Head of caudate nucleus (tissue), 42 donors: ENCODE measurements around the gene CAMKK1.
"Not testable (repeated sequence)": the region's sequence is repeated elsewhere in the genome, so short reads cannot be mapped to it uniquely, and the experiment has no call there.

Experiments used
- DNase-seq, 42 donors: peaks; one replicate each; pipeline versions ENCODE4 v3.0.0 to v3.0.0-alpha.2; 2020 to 2021; ENCODE audit warnings: mixed read lengths in 7 of 42
- intact Hi-C: fragments of 100-400 bp; cut with DNase I; formaldehyde crosslinking; loops from one replicate; pipeline ENCODE4 v1.15.0; 2022

The CAMKK1 gene

DNA sequence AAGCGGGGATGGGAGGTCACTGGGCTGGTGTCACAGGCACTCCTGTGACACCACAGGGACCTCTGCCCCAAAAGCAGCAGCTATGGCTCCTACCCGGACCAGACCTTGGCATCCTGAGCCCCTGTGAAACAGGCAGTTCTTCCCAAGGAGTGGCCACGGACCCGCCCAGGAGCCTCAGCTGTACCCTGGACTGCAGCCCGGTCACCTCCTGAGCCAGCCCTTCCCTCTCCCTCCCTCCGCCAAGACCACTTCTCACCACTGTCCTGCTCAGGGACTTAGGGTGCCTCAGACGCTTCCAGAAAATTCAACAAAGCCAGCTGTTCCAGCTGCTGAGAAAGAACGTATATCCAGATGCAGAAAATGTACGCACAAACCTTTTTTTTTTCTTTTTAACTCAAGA is 32.9 kb downstream of the CAMKK1 start:
- intact Hi-C loops, result no loop called here
- no peak for DNase-seq

DNA sequence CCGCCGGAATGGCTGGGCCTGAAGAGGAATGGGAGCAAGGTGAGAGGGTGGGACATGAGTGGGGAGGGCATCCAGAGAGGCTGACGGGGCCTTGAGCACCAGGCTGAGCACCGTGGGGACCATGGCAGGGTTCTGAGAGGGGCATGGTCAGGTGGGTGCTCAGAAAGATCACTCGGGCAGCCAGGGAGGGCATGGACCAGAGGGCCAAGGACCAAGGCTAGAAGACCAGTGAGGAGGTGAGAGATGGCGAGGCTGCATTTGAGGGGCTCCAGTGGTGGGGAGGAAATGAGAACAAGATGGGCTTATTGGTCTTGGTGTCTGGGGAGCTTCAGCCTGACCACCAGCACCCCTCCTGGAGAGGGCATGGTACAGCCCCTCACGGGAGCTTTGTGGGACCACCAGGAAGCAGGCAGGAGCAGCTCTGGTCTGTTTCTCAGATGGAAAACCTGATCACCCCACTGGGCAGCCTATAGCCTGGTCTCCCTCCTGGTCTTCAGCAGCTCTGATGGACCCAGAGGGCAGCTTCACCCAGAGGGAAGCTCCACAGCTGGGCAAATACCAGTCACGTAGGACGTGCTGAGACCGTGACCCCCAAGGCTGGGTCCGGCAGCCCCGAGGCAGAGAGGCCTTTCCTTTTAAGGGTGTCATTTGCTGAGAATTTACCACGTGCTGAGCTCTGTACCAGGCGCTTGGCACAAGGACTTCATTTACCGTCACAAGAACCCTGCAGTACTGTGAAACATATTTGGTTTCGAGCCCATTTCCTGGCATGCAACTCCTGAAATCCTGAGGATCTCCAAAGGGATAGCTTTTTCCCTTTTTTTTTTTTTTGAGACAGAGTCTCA is 35.4 kb downstream of the CAMKK1 start:
- intact Hi-C loops, result no loop called here
- DNase-seq, result peak in 1 of 42 donors; percentile 2

DNA sequence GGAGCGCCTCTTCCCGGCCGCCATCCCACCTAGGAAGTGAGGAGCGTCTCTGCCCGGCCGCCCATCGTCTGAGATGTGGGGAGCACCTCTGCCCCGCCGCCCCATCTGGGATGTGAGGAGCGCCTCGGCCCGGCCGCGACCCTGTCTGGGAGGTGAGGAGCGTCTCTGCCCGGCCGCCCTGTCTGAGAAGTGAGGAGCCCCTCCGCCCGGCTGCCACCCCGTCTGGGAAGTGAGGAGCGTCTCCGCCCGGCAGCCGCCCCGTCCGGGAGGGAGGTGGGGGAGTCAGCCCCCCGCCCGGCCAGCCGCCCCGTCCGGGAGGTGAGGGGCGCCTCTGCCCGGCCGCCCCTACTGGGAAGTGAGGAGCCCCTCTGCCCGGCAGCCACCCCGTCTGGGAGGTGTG is 38.6 kb downstream of the CAMKK1 start:
- DNase-seq, intact Hi-C loops: not testable (repeated sequence)

DNA sequence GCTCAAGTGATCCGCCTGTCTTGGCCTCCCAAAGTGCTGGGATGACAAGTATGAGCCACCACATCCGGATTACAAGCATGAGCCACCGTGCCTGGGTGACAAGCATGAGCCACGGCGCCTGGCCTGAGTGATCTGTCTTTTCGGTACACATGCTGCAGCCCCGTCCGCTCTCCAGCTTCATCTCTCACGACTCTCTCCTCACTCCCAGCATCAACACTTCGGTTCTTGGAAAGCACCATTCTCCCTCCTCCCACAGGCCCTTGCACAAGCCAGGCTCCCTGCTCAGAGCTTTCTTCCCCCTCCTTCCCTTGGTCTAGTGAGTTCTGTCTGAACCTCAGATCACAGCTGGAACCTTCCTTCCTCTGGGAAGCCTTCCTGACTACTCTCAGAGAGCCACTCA is 40.3 kb downstream of the CAMKK1 start:
- intact Hi-C loops, result no loop called here
- DNase-seq, result peak in 5 of 42 donors; percentile 14 to 56 (median 29)

DNA sequence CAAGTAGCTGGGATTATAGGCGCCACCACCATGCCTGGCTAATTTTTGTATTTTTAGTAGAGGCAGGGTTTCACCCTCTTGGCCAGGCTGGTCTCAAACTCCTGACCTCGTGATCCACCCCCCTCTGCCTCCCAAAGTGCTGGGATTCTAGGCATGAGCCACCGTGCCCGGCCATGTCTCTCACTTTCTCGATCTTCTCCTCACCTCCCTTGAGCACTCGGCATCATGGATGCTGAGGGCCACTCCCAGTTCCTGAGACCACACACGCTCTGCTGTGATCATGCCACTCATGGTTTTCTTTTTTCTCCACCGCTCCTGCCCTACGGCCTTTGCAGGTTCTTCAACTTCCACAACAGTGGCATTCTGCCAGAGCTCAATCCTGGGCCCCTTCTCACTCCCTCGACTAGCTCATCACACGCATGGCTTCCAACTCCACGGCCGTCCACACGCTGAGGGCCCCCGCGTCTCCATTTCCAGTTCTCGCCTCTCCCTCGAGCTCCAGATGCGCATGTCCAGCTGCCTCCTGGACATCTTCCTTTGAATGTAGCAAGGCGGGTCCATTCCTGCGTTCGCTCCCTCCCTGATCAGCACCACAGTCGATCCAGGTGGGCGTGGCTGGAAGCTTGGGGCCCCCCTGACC is 41.3 kb downstream of the CAMKK1 start:
- intact Hi-C loops, result no loop called here
- DNase-seq, result no peak

DNA sequence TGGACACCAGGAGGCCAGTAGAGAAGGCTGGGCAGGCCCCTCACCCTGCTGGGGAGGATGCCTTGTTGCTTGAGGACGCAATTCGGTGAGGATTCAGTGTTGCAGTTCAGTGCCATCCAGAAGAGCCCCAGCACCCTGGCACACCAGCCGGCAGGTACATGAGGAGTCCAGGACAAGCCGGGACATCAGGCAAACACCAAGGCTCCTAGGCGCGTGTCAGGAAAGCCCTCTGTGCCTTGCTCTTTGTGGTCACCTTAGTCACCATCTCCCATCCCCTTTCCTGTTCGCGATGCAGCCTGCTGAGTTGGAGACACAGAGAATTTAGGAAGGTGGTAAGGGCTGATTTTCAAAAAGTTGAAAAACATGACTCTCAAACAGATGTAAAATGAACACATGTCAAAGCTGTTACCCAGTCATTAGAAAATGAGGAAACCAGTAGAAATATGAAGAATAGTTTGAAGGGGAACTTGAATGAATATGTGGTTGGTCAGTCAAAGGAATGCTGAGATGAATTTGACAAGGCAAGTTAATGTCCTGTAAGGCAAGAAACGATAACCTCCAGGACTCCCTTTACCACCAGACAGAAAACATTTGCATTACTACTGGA is 44.5 kb downstream of the CAMKK1 start:
- peak in 1 of 42 donors; percentile 23 for DNase-seq
- intact Hi-C loops, result no loop called here

DNA sequence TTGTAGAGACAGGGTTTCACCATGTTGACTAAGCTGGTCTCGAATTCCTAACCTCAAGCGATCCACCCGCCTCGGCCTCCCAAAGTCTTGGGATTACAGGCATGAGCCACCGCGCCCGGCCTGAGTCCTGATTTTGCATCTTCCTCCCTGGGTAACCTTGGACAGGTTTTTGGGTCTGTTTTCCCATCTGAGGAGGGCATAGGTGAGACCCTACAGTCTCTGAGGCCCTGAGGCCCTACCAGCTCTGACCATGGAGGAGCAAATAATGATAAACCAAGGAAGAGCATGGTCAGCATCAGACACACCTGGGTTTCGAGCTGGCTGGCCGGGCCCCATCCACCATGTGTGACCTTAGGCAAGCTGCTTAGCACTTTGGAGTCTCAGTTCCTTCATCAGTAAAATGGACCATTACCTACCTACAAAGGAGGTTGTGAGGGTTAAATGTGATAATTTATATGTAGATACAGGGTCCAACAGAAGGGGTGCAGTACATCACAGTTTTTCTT is 45.6 kb downstream of the CAMKK1 start:
- peak in 2 of 42 donors; percentile 18 to 37 for DNase-seq

DNA sequence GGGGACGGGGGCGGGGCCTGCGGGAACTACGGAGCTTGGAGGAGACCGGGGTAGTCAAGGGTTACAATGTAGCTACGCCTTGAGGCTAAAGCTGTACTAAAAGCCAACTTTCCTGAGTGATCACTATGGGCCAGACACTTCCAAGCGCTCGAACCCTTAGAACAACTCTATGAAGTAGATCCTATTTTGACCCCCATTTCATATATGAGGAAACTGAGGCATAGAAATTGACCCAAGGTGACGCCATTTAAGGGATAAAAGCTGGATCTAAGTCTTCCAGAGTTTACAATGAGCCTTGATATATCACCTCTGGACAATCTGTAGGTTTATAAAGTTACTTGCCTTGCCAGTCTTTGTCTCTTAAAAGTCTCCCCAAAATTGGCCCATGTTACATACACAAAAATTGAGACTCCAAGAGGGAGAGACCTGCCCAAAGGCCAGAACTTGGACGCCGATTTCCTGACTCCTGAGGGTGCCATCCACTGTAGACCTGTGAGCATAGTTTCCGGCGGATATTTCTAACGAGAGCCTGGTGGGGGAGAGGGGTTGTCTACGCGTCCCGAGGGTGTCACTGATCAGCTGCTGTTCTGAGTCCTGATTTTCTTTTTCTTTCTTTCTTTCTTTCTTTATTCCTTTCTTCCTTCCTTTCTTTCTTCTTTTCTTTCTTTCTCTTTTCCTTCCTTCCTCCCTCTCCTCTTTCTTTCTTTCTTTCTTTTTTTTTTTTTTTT is 46.3 kb downstream of the CAMKK1 start:
- intact Hi-C loops, result no loop called here
- peak in 2 of 42 donors; percentile 22 to 43 for DNase-seq

More for the DNA sequence above, 45.6 kb downstream of the CAMKK1 start:
- intact Hi-C loops, result no loop called here

DNA sequence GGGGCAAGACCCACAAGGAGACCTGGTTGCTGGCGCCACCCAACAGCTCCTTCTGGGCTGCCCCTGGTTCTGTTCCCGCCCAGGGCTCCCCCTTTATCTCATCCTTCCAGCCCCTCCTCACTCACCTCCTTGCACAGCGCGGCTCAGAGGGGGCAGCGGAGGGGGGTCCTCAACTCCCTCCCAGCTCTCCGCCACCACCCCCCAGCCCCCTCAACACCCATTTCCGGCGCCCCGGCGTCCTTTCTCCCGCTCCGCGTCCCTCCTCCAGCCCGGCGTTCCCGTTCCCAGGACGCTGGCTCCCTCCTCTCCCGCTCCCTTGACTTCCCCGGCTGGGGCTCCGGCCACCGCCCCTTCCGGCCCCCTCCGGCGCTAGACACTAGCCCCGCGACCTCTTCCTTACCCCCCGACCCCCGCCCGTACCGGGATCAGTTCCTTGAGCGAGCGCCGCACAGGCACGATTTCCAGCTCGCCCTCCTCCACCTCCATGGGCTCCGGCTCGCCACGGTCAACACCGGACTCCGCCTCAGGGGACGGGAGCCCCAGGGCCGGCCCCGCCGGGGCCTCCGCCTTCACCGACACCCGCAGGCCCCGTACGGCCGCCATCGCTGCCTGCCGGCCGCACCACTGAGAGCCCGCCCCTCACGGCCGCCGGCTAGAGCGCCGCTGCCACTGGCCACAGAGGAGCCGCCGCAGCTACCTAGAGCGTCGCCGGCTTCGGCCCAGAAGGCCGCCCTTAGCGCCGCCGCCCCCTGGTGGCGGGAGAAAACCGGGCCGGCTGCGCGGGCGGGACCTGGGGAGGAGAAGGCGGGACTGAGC is 47.0 kb downstream of the CAMKK1 start, which contains the start of gene NCBP3:
Gene NCBP3, minus strand, starts transcription at position 626 of the 816 bp plus-strand sequence. Its CDS starts 23 bp downstream, at position 603.
- intact Hi-C loops, result no loop called here
- peak; percentile 69 to 96 (median 91) for DNase-seq

DNA sequence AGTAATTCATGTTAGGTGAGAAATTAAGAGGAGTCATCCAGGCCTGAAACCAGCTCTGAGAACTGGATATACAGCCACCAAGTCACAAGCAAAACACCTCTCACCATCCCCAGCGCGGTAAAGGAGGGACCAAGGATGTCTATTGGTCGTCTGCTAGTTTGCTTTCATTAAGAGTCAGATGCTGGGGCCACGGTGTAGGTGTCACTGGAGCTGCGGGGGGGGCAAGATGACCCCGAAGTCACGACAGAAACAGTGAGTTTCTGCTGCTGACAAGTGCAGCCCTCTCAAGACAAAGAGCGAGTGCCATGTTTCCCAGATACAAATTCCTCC is 47.6 kb downstream of the CAMKK1 start:
- intact Hi-C loops, result no loop called here

DNA sequence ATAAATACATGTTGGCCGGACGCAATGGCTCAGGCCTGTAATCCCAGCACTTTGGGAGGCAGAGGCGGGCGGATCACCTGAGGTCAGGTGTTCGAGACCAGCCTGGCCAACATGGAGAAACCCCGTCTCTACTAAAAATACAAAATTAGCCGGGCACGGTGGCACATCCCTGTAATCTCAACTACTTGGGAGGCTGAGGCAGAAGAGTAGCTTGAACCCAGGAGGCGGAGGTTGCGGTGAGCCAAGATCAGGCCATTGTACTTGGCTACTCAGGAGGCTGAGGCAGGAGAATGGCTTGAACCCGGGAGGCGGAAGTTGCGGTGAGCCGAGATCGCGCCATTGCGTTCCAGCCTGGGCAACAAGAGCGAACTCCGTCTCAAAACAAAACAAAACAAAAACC is 48.3 kb downstream of the CAMKK1 start:
- peak in 1 of 42 donors; percentile 31 for DNase-seq
- intact Hi-C loops, result not testable (repeated sequence)

More for the DNA sequence above, 47.6 kb downstream of the CAMKK1 start:
- peak in 7 of 42 donors; percentile 4 to 43 (median 30) for DNase-seq

DNA sequence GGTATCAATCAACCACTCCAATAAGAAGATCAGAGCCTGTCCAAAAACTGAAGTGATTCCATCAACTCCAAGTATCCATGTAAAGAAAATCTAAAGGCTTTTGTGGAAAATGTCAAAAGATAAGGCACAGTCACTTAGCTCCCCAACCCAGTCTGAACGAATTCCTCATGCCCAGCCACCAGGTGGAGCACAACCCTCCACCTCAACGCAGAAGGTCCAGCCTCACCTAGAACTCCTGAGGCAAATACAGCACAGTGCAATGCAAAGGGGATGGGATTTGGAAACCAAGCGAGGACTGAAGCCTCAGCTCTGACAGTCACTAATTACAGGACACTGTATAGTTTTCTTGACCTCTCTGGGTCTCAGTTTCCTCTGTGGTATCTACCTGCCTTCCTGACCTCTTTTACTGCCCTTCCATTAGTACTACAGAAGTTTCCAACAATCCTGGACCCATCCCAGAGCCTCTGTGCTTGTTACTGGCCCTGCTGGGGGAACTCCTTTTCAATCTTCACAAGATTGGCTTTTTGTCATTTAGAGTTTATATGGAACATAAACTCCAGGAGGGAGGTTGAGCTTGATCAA is 48.8 kb downstream of the CAMKK1 start:
- intact Hi-C loops, result no loop called here
- DNase-seq, result peak in 15 of 42 donors; percentile 17 to 59 (median 34)

DNA sequence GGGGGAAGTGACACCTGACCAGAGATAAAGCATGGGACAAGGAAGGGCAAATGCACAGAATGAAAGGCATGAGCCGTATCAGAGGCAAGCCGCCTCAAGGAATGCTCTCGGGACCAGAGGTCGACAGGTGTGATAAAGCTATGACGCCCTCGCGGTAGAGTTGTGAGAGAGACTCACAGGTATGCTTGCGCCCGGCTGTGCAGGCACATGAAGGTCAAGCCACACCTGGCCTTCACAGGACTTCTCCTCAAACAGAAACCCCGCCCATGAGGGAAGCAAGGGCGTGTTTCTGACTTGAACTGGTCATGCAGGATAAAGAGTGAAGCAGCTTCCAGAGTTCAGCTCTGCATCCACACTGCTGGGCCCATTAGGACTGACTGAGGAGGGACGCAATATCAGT is 54.6 kb downstream of the CAMKK1 start:
- DNase-seq, result no peak
- intact Hi-C loops, result no loop called here

DNA sequence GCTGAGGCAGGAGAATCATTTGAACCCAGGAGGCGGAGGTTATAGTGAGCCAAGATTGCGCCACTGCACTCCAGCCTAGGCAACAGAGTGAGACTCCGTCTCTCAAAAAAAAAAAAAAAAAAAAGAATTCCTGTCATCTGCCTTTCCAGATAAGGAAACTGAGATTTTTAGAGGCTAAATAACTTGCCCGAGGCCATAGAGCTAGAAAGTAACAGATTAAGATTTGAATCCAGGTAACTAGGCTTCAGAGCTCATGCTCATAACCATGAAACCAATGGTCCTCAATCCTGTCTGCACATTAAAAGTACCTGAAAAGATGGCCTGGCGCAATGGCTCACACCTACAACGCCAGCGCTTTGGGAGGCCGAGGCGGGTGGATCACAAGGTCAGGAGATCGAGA is 56.3 kb downstream of the CAMKK1 start:
- intact Hi-C loops, result no loop called here
- no peak for DNase-seq

DNA sequence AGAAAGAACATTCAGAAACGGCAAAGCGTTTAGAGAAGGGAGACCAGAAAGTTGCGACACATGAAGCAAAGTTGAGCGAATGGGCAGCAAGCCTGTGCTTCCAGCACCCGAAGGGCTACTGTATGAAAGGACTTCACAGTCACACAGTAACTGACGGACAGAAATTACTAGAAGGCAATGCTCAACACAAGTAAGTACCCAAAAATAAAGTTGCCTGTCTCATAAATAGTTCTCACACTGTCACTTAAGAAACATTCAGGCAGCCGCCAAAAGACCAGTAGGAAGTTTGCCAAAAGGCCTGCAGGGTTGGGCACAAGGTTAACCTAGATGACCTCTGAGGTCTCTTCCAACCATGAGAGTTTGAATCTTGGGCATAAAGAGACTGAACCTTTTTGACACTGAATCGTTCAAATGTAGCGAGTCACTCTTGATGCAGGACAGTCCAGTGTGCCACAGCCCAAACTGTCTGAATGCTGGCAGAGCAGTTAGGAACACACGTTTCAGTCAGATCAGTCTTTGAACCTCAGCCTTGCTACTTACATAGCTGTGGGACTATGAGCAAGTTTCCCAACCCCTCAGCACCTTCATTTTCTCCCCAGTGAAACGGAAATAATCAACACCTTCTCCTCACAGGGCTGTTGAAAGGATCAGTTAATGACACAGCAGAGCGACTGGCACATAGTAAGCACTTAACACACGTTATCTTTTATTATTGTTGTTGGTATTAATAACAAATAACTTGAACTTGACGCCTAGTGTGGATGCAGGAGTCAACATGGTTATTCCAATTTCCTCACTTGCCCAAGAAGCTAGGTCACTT is 57.2 kb downstream of the CAMKK1 start:
- intact Hi-C loops, result no loop called here
- DNase-seq, result no peak

DNA sequence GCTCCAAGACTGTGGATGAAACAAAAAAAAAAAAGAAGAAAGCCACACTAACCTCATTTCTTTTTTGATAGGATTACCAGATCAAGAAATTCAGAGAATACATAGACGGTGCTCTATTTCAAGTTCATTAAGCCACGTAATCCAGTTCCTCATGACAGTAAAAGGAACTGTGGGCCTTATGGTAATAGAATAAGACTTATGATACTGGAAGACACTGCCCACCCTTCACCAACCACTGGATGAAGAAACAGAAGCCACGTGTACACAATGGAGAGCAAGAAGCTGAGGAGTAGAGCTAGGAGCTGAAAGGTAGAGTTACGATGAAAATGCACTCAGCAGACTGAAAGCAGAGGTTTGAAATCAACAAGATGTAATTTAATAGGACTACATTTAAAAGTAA is 58.0 kb downstream of the CAMKK1 start:
- DNase-seq, result no peak
- intact Hi-C loops, result no loop called here

DNA sequence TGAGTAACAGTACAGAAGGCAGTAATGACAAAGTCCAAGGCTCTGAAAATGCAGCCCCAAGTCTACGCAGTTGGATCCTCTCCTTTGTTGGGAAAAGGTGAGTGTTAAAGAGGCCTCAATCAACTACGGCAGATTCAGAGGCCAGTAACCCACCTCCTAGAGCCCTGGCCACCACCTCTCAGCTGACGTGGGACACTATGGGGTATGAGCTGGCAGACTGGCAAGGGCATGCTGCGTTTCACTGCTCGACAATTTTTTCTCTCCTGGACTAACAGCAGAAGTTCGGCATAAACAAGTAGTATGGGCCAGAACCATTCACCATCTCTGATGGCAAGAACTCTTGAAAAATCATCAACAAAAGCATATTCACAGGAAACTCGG is 64.0 kb downstream of the CAMKK1 start:
- DNase-seq, result no peak
- intact Hi-C loops, result no loop called here
